ENCODE data around the gene MRNIP.
"Not testable (repeated sequence)": the region's sequence is repeated elsewhere in the genome, so short reads cannot be mapped to it uniquely, and the experiment has no call there.

The MRNIP gene

GRCh38 chr5:179873588-179874110 lies 15.0 kb upstream of the MRNIP start:
- DNase-seq (ENCODE audit: low read depth): no peak
- no peak overlapping the region for H3K4me3 ChIP-seq (ENCODE audit: low read depth, low read length)

DNA sequence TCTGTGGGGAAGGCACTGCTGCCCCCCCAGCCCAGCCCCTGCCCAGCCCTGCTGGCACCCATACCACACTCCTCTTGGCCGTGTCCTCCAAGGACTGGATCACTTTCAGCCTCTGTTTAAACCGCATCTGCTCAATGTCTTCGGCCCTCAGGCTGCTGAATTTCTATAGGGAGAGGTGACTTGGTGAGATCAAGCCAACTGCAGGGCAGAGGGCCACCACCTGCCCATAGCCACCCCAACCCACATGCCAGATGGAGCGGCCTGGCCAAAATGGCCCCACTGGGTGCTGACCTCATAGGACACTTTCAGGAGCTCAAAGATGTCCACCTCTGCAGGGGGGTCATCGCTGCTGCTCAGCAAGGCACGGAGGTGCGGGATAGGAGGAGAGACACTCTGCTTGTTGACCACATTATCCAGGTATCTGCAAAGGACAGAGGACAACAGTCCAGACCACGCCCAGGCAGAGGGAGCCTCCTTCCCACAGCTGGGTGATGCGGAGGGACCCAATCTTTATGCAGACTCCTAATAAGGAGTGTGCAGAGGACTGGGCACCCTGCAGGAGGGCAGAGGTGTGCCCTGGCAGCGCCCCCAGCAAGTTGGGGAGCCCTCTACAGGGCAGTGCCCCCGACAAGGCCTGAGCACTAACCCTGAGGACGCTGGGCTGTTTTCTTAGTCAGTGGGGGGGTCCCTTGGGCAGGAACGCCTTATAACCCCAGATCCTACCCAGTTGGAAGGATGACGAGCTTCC lies 14.4 kb upstream of the MRNIP start:
- DNase-seq (ENCODE audit: low read depth): no peak
- no peak overlapping the region for H3K4me3 ChIP-seq (ENCODE audit: low read depth, low read length)

DNA sequence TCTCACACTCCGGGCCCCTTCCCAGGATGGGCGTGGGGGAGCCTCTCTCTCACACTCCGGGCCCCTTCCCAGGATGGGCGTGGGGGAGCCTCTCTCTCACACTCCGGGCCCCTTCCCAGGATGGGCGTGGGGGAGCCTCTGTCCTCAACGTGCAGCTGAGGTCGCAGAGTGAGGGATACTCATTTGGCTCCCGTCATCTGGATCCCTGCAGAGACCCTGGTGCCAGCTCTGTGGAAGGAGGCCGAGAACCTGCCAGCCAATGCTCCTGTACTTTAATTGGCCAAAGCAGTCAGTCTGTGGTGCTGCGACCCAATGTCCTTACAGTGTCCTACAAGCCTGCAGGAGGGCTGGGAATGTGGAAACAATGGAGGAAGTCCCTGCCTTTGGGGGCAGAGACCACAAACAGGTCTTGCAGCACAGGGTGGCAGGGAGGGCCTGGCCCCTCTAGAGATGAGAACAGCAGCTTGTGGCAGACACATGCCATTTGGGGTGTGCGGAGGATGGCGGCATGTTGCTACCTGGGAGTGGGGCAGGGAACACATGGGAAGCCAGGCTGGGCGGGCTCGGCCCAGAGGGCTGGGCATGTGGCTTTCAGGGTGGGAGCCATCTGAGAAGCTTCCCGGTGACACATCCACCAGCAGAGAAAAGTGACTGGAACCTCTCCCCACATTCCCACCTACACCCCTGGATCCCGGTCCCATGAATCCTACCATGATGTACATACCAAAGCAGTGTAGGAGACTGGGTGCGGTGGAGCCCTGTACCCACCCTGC lies 13.6 kb upstream of the MRNIP start:
- no peak overlapping the region for H3K4me3 ChIP-seq (ENCODE audit: low read depth, low read length)
- no peak for DNase-seq (ENCODE audit: low read depth)

DNA sequence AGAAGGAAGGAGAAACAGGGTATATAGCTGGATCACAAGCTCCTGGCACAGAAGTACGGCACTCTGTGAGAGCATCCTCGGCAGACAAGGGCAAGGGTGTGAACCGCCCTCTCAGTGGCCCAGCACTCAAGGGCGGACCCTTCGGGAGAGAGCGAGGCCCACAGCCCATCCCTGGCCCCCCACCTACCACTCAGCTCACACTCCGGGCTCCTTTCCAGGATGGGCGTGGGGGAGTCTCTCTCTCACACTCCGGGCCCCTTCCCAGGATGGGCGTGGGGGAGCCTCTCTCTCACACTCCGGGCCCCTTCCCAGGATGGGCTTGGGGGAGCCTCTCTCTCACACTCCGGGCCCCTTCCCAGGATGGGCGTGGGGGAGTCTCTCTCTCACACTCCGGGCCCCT lies 12.9 kb upstream of the MRNIP start:
- not testable (repeated sequence) for DNase-seq (ENCODE audit: low read depth); H3K4me3 ChIP-seq (ENCODE audit: low read depth, low read length)

DNA sequence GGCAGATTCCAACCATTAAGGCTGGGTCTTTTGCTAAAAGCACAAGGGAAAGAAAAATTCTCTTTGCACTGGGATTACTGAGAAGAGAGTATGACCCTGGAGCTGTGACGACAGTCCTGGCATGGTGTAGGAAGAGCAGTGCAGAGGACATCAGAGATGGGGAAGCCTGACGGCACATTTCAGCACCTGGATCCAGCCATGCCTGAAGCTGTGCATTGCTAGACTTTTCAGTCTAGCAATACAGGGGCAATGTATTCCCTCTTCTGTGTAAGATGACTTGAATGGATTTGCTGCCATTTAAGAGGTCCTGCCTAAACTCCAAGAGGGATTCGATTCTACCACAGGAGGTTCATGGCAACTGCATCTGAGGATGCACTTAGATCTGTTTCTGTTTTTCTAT lies 12.3 kb upstream of the MRNIP start:
- no peak overlapping the region for H3K4me3 ChIP-seq (ENCODE audit: low read depth, low read length)
- DNase-seq (ENCODE audit: low read depth): no peak

DNA sequence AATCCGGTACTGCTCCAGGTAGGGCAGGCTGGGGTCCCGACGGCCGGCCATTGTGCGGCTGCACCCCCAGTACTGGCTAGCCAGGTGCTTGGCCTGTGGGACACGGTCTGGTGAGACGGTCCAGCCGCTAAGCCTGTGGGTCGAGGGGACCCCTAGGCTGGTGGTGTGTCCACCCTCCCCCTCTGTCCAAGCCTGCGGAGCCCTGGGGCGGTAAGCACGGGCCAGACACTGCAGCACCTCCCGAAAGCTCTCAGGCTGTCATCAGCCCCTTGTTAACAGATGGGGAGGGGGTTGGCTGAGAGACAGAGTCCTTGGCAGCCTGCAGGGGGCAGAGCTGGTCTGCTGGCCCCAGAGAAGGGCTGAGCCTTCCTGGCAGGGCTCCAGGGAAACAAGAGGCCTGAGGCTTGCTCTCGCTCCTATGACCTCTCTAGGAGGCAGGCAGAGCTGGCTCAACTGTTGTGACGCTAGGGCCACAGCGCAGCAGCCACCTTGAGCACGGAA lies 11.8 kb upstream of the MRNIP start:
- H3K4me3 ChIP-seq (ENCODE audit: low read depth, low read length): no peak overlapping the region
- no peak for DNase-seq (ENCODE audit: low read depth)

GRCh38 chr5:179869641-179870402 lies 11.2 kb upstream of the MRNIP start:
- no peak for DNase-seq (ENCODE audit: low read depth)
- no peak overlapping the region for H3K4me3 ChIP-seq (ENCODE audit: low read depth, low read length)

GRCh38 chr5:179869101-179869500 lies 10.5 kb upstream of the MRNIP start:
- no peak overlapping the region for H3K4me3 ChIP-seq (ENCODE audit: low read depth, low read length)
- no peak for DNase-seq (ENCODE audit: low read depth)

DNA sequence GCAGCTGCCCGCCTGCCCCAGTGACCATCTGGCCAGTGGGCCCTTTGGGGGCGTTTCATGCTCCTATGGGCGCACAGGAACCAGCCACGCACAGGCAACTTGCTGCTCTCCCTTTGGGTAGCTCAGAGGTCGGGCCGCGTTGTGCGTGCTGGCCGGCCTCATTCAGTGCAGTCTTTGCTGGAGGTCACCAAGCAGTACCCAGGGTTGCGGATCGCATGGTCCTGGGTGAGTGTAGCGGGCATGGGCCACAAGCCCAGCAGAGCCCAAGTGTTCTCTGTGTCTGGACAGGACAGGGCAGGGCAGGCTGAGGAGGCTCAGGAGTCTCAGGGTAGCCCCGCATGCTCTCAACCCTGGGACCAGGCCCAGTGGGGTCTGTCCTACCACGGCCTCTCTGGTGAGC lies 9.9 kb upstream of the MRNIP start:
- H3K4me3 ChIP-seq (ENCODE audit: low read depth, low read length): no peak overlapping the region
- no peak for DNase-seq (ENCODE audit: low read depth)

DNA sequence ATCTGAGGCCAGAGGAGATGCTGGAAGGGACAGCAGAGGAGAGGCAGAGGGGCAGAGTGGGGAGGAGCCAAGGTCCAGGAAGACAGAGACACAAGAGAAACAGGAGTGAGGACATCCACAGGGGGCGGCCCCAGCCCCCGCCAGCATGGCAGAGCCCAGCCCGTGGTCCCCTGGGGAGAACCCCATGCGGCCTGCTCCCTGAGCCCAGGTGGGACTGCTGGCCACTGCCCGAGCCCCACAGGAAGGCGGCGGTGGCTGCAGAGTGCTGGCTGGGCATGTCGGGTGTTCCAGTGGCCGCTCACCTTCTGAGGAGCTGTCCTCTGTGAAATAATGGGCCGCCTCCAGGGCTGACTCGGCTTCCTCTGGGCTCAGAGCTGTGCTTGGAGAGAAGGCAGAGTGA lies 8.9 kb upstream of the MRNIP start:
- no peak overlapping the region for H3K4me3 ChIP-seq (ENCODE audit: low read depth, low read length)

DNA sequence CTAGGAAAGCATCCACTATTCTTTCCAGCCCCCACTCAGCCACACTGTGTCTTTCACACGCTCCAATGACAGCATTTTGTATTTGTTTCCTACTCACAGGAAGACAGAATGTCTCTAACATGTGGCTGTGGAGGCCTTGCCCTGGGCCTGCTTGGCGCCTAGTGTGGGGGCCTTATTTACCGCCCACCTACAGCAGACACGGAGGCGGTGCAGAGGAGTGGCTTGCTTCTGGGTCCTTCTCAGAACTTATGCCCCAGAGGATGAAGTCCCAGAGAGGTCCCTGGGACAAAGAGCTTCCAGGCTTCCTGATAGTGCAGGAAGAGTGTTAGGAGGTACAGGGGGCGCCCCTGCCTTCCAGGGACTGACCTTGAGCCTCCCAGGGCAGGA lies 8.5 kb upstream of the MRNIP start:
- H3K4me3 ChIP-seq (ENCODE audit: low read depth, low read length): no peak overlapping the region
- no peak for DNase-seq (ENCODE audit: low read depth)

More for the DNA sequence above, 8.9 kb upstream of the MRNIP start:
- no peak for DNase-seq (ENCODE audit: low read depth)

GRCh38 chr5:179866241-179867078 lies 7.8 kb upstream of the MRNIP start:
- DNase-seq (ENCODE audit: low read depth): no peak

DNA sequence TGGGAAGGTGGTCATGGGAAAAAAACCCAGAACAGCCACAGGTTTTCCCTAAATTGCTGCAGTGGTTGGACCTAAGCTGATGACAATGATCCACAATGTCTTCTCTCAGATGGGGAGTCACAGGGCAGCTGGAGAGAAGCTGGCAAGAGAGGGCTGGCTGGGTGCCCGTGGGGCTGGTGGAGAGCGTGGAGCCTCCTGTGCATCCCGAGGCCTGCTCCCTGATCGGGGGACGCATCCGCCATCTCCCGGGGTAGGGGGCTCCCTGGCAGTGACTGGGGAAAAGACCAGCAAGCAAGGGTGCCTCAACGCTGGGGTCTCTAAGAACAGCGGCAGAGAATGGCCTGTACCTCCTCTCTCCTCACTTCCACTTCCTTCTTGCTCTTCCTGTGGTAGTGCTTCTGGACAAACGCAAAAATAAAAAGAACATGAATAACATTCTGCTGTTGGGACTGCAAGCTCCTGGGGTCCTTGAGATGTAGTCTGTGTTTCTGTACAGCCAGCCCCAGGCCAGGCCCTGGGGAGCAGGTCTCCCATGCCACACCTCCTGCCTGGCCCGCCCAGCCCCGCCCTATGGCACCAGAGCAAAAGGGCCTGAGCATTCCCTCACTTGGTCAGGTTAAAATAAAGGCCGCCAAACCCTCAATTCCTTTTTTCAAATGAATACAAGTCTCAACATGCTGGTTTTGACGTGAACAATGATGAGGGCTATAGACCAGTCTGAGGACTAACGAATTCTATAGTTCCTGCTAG lies 7.0 kb upstream of the MRNIP start:
- no peak for DNase-seq (ENCODE audit: low read depth)
- H3K4me3 ChIP-seq (ENCODE audit: low read depth, low read length): no peak overlapping the region

More at GRCh38 chr5:179866241-179867078, 7.8 kb upstream of the MRNIP start:
- H3K4me3 ChIP-seq (ENCODE audit: low read depth, low read length): no peak overlapping the region

GRCh38 chr5:179864686-179865085 lies 6.1 kb upstream of the MRNIP start:
- no peak for DNase-seq (ENCODE audit: low read depth)

GRCh38 chr5:179863449-179864085 lies 5.0 kb upstream of the MRNIP start:
- no peak overlapping the region for H3K4me3 ChIP-seq (ENCODE audit: low read depth, low read length)
- no peak for DNase-seq (ENCODE audit: low read depth)

More at GRCh38 chr5:179864686-179865085, 6.1 kb upstream of the MRNIP start:
- H3K4me3 ChIP-seq (ENCODE audit: low read depth, low read length): no peak overlapping the region

DNA sequence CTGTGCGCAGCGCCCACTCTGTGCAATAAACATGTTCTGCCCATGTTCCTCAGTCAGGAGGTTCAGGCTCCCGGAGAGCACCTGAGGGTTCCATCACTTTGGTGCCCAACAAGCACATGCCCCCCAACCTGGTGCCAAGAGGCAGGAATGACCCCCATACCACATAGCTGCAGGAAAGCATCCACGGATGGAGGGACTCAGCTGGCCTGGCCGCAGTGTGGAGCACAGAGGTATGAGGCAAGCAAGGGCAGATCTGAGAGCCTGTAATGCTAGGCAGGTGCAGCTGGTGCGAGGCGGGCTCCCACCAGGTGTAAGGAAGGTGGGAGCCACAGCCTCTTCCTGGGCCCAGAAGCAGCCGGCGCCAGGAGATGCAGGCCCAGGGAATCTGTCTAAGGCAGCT lies 4.3 kb upstream of the MRNIP start:
- no peak for DNase-seq (ENCODE audit: low read depth)
- H3K4me3 ChIP-seq (ENCODE audit: low read depth, low read length): no peak overlapping the region

DNA sequence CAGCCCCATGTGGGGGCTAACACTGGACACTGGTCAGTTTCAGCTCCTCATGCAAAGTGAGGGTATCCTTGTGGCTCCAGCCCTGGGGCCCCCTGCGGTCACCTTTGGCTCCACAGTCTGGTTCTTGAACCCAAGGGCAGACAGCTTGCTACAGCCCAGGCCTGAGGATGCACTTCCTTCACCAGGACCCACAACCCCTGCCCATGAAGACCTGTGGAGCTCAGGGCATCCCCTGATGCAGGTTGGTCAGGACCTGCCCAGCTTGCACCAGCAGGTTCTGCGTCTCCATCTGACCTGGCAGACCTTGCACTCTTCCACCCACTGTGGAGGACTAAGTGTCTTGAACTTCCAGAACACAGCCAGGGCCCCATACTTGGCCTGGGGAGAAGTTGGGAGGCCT lies 3.7 kb upstream of the MRNIP start:
- H3K4me3 ChIP-seq (ENCODE audit: low read depth, low read length): no peak overlapping the region
- DNase-seq (ENCODE audit: low read depth): no peak

GRCh38 chr5:179860301-179860700 lies 1.7 kb upstream of the MRNIP start:
- no peak overlapping the region for H3K4me3 ChIP-seq (ENCODE audit: low read depth, low read length)
- no peak for DNase-seq (ENCODE audit: low read depth)
